Prostate gland (tissue), 2 donors: ENCODE measurements around the gene ST6GAL1. TPM values are rescaled to one million over a fixed set of nuclear protein-coding genes. Genes with fewer than 3 reads are reported as not detected.
"Not testable (repeated sequence)": the region's sequence is repeated elsewhere in the genome, so short reads cannot be mapped to it uniquely, and the experiment has no call there.

Experiments
- DNase-seq: peaks from one replicate; pipeline ENCODE4 v3.0.0-alpha.2; 2019; ENCODE audit warnings: low spot score
- H3K27ac ChIP-seq, 2 donors: fragments of 200-600 bp; sonication (generic); 2 replicates each; pipeline ENCODE4 v1.5.1; 2017 to 2019
- H3K27me3 ChIP-seq: fragments of 200-600 bp; sonication (generic); replicated peaks from 2 replicates; pipeline ENCODE4 v1.5.1; 2019; ENCODE audit not compliant: insufficient read depth
- H3K36me3 ChIP-seq, 2 donors: fragments of 200-600 bp; sonication (generic); 1 replicate in 1 of 2; 2 replicates in 1 of 2; pipeline versions ENCODE4 v1.5.1 to v1.8.1; 2017 to 2019
- H3K4me1 ChIP-seq: fragments of 200-600 bp; sonication (generic); replicated peaks from 2 replicates; pipeline ENCODE4 v1.5.1; 2019
- H3K4me3 ChIP-seq, 2 donors: fragments of 200-600 bp; sonication (generic); 2 replicates each; pipeline ENCODE4 v1.5.1; 2017 to 2019
- H3K9me3 ChIP-seq: fragments of 200-600 bp; sonication (generic); 2 replicates; pipeline ENCODE4 v1.5.1; 2017
- POLR2A ChIP-seq: fragments of 450-650 bp; IDR thresholded peaks from one replicate; pipeline ENCODE4 v1.6.1; 2016; ENCODE audit warnings: antibody characterized with exemption, mild to moderate bottlenecking
- POLR2AphosphoS5 ChIP-seq: sonication (generic); formaldehyde crosslinking; IDR thresholded peaks from one replicate; pipeline ENCODE4 v1.6.1; 2017; ENCODE audit warnings: antibody characterized with exemption
- WGBS: methylation state at CpG from one replicate; pipeline ENCODE4 v1.1.5; 2018; 5-methylcytosine and 5-hydroxymethylcytosine counted together
- intact Hi-C: fragments of 100-400 bp; cut with DNase I; formaldehyde crosslinking; loops from one replicate; pipeline ENCODE4 v1.14.2; 2022
- total RNA-seq, 2 donors: library from RNA; depleted of rRNA; stranded (reverse); fragments of >200 nt; gene quantifications; one replicate each; pipeline ENCODE4 v1.1.0, GENCODE V29; 2016
- TF ChIP-seq, protein P1 (sequence below), 4 experiments: fragments of 200-600 bp in 2 of 4; fragments of 450-650 bp in 2 of 4; sonication (generic) in 2 of 4; IDR thresholded peaks; 1 replicate in 3 of 4; 2 replicates in 1 of 4; pipeline ENCODE4 v1.5.1; 2016 to 2019; ENCODE audit warnings: antibody characterized with exemption in 4 of 4, mild to moderate bottlenecking in 2 of 4, moderate library complexity in 2 of 4

ST6GAL1 gene
- total RNA-seq, 2 donors from 2014 or later = 101 to 225 TPM

DNA sequence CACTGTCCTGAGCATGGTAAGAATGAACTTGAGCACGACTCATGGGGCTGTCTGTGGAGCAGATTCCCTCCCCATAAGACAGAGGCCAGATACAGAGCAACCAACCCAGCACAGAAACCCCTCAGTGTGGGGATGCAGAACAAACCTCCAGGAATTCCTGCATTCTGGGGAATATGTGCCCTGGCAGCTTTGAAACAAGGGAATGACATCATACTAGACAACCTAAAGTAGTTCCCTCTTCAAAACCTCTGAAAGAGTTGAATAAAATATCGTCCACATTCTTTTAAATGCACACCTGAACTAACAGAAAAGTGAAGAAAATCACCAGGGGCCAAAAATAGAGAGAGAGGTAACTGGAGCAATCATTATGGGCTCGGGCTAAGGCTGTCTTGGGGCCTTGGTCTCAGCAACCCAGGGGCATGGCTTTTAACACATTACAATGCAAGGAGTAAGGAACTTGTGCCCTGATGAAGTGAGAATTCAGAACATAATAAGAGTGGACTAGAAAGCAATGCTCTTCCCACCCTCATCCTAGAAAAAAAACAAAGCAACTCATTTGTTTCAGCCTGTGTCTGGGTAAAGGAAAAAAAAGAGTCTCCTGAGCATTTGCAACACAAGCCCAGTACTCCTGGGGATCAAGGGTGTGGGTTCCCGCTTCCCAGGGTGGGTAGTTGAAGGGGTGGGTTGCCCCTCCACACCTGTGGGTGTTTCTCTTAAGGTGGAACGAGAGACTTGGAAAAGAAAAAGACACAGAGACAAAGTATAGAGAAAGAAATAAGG lies 43.9 kb upstream of the ST6GAL1 start:
- Histone ChIP-seq H3K4me1 (no peaks in the 10 kb centered on the region), H3K36me3 (no peaks in the 10 kb centered on the region), H3K4me3 (no peak overlapping the region), H3K9me3 (no peaks in the 10 kb centered on the region), H3K27ac (no peak overlapping the region), H3K27me3 (no peaks in the 10 kb centered on the region)
- WGBS = 81% methylated on average over 5 of the region's 5 CpGs
- no peak for TF ChIP-seq POLR2AphosphoS5
- TF ChIP-seq, protein P1, sequence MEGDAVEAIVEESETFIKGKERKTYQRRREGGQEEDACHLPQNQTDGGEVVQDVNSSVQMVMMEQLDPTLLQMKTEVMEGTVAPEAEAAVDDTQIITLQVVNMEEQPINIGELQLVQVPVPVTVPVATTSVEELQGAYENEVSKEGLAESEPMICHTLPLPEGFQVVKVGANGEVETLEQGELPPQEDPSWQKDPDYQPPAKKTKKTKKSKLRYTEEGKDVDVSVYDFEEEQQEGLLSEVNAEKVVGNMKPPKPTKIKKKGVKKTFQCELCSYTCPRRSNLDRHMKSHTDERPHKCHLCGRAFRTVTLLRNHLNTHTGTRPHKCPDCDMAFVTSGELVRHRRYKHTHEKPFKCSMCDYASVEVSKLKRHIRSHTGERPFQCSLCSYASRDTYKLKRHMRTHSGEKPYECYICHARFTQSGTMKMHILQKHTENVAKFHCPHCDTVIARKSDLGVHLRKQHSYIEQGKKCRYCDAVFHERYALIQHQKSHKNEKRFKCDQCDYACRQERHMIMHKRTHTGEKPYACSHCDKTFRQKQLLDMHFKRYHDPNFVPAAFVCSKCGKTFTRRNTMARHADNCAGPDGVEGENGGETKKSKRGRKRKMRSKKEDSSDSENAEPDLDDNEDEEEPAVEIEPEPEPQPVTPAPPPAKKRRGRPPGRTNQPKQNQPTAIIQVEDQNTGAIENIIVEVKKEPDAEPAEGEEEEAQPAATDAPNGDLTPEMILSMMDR (IDR thresholded peaks at IDR 0.05) = no peak
- intact Hi-C loops = no loop called here
- no peak for DNase-seq

DNA sequence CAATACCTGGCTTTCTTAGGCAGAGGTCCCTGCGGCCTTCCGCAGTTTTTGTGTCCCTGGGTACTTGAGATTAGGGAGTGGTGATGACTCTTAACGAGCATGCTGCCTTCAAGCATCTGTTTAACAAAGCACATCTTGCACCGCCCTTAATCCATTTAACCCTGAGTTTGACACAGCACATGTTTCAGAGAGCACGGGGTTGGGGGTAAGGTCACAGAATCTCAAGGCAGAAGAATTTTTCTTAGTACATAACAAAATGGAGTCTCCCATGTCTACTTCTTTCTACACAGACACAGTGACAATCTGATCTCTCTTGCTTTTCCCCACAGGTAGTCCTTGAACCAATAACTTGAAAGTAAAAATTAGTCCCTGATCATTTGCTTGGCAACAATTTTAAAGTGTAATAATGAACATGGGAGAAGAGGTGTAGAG lies 42.8 kb upstream of the ST6GAL1 start:
- WGBS = 63% methylated on average over 5 of the region's 5 CpGs
- H3K4me1 ChIP-seq, H3K4me3 ChIP-seq, H3K27ac ChIP-seq, H3K27me3 ChIP-seq, H3K9me3 ChIP-seq, H3K36me3 ChIP-seq, DNase-seq, intact Hi-C loops: not testable (repeated sequence)

DNA sequence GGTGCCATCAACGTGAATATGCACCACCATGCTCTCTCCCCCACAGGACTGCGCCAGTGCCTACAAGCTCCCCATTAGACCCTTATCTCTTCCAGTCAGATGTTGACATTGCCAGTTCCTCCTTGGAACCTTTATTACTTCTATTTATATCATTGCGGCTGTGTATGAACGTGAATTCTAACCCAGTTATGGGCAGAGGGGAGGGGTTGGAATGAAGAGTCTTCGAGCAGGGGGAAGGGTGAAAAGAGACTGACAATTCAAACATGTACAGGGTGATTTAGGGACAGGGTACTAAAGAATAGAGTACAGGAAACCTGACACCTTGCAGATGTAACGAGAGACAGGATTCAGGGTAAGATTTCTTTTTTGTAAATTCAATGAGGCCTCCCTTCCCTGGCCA lies 41.8 kb upstream of the ST6GAL1 start:
- WGBS = 7% methylated on average over 6 of the region's 6 CpGs
- no peak for TF ChIP-seq POLR2A
- no peaks in the 10 kb centered on the region for H3K36me3 ChIP-seq
- H3K27me3 ChIP-seq = no peaks in the 10 kb centered on the region
- H3K4me1 ChIP-seq = no peaks in the 10 kb centered on the region
- intact Hi-C loops = no loop called here
- no peaks in the 10 kb centered on the region for H3K9me3 ChIP-seq
- no peak overlapping the region for H3K4me3 ChIP-seq
- H3K27ac ChIP-seq = no peak overlapping the region
- DNase-seq = no peak

DNA sequence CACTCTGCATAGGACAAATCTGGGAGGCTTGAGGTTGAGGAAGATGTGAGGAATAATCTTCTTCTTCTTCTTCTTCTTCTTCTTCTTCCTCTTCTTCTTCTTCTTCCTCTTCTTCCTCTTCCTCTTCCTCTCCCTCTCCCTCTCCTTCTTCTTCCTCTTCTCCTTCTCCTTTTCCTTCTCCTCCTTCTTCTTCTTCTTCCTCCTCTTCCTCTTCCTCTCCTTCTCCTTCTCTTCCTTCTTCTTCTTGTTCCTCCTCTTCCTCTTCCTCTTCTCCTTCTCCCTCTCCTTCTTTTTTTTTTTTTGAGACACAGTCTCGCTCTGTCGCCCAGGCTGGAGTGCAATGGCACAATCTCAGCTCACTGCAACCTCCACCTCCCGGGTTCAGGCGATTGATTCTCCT lies 40.6 kb upstream of the ST6GAL1 start:
- H3K27me3 ChIP-seq, intact Hi-C loops, DNase-seq, H3K4me3 ChIP-seq, H3K27ac ChIP-seq, H3K4me1 ChIP-seq, H3K9me3 ChIP-seq, H3K36me3 ChIP-seq: not testable (repeated sequence)
- 98% methylated on average over 4 of the region's 4 CpGs for WGBS

DNA sequence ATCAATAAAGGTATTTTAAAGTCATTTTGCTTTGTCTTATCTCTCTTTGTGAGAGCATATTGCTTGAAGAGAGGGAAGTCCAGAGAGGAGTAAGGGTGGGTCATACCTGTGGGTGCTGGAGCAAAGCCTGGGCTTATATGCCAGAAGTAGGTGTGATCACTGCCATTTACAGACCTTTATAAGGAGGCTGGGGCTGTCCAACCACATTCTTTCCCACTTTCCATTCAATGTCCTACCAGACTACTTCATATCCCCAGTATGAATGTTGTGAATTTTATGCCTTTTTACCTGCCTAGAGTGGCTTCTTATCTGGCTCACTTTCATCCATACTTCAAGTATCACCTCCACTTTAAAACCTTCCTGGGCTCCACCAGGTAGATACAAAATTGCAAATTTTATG lies 39.4 kb upstream of the ST6GAL1 start:
- intact Hi-C loops = no loop called here
- TF ChIP-seq, protein P1 (IDR thresholded peaks at IDR 0.05) = no peak
- TF ChIP-seq POLR2AphosphoS5 (no peak), POLR2A (no peak)
- no peaks in the 10 kb centered on the region for H3K4me1 ChIP-seq
- no peak for DNase-seq
- no peaks in the 10 kb centered on the region for H3K9me3 ChIP-seq
- H3K4me3 ChIP-seq = no peak overlapping the region
- H3K27me3 ChIP-seq = no peaks in the 10 kb centered on the region
- H3K36me3 ChIP-seq = no peaks in the 10 kb centered on the region
- no peak overlapping the region for H3K27ac ChIP-seq

DNA sequence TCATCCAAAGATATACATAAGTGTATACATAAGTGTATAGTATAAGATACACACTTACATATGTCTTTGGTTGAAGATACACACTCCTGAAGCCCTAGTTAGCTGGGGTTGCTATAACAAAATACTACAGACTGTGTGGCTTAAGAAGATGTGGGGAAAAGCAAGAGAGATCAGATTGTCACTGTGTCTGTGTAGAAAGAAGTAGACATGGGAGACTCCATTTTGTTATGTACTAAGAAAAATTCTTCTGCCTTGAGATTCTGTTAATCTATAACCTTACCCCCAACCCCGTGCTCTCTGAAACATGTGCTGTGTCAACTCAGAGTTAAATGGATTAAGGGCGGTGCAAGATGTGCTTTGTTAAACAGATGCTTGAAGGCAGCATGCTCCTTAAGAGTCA lies 37.3 kb upstream of the ST6GAL1 start:
- intact Hi-C loops, H3K27me3 ChIP-seq, H3K9me3 ChIP-seq, H3K4me1 ChIP-seq, H3K27ac ChIP-seq, H3K4me3 ChIP-seq, DNase-seq, H3K36me3 ChIP-seq: not testable (repeated sequence)
- 20% methylated on average over 1 of the region's 2 CpGs for WGBS

DNA sequence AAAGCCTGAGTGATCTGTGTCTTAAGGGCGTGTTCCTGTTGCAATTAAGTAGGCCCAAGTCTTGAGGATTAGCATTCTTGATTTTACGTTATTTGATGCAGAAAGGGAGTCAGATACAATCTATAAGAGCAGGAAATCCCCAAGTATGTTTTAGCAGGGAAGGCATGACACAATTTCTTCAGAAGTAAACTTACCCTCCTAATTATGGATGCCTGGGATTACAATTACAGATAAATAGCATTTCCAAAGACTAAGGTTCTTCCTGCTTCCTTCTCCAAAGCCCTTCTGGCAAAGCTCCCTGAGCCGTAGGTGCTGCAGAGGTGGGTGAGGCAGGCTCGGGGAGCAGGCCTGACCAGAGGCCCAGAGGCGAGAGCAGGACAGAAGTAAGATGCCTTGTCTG lies 34.9 kb upstream of the ST6GAL1 start:
- no peaks in the 10 kb centered on the region for H3K27me3 ChIP-seq
- H3K9me3 ChIP-seq = no peaks in the 10 kb centered on the region
- intact Hi-C loops = no loop called here
- no peaks in the 10 kb centered on the region for H3K4me1 ChIP-seq
- no peak for DNase-seq
- 71% methylated on average over 5 of the region's 5 CpGs for WGBS
- H3K4me3 ChIP-seq = no peak overlapping the region
- H3K27ac ChIP-seq = no peak overlapping the region
- TF ChIP-seq POLR2A = no peak
- no peak for TF ChIP-seq POLR2AphosphoS5
- TF ChIP-seq, protein P1 (IDR thresholded peaks at IDR 0.05) = no peak
- no peaks in the 10 kb centered on the region for H3K36me3 ChIP-seq
